Stimulated activated CD8-positive, alpha-beta memory T cell treated with anti-CD3 and anti-CD28 coated beads, Interleukin-12 subunit alpha, Interleukin-12 subunit beta, amount 100 ng/mL, for 4 hours (primary cell): ENCODE data around the gene CD9.

Experiments used
- DNase-seq: peaks from one replicate; pipeline ENCODE4 v3.0.0-alpha.2; 2020; ENCODE audit warnings: low read depth

CD9 gene

GRCh38 chr12:6275928-6276887 lies 76.0 kb downstream of the CD9 start:
- no peak for DNase-seq

GRCh38 chr12:6276956-6277620 lies 76.9 kb downstream of the CD9 start:
- no peak for DNase-seq

- DNase-seq, result peak; percentile 15
Measured at GRCh38 chr12:6277982-6278438, 77.8 kb downstream of the CD9 start.

- peak; percentile 81 for DNase-seq
Measured at GRCh38 chr12:6278439-6279255, 78.4 kb downstream of the CD9 start.

GRCh38 chr12:6279256-6279628 lies 79.0 kb downstream of the CD9 start:
- no peak for DNase-seq

GRCh38 chr12:6279631-6280030 lies 79.4 kb downstream of the CD9 start:
- DNase-seq, result no peak

- no peak for DNase-seq
Measured at GRCh38 chr12:6280053-6280469, 79.9 kb downstream of the CD9 start.

GRCh38 chr12:6280672-6281071 lies 80.5 kb downstream of the CD9 start:
- DNase-seq, result no peak

- DNase-seq, result no peak
Measured at GRCh38 chr12:6281081-6281809, 81.0 kb downstream of the CD9 start.

GRCh38 chr12:6282453-6282840 lies 82.2 kb downstream of the CD9 start:
- no peak for DNase-seq

GRCh38 chr12:6284273-6284672 lies 84.1 kb downstream of the CD9 start:
- DNase-seq, result no peak

- DNase-seq, result peak; percentile 12
Measured at GRCh38 chr12:6285063-6285477, 84.9 kb downstream of the CD9 start.

- no peak for DNase-seq
Measured at GRCh38 chr12:6285532-6286306, 85.5 kb downstream of the CD9 start.
